ENCODE measurements around the gene DDIT3. TPM values are rescaled to one million over a fixed set of nuclear protein-coding genes. Genes with fewer than 3 reads are reported as not detected.
A peak's percentile ranks its signal among the peaks of the same experiment; 100 is the strongest.

DDIT3 gene
- polyA plus RNA-seq, 1 experiment, result 64.9 TPM

DNA sequence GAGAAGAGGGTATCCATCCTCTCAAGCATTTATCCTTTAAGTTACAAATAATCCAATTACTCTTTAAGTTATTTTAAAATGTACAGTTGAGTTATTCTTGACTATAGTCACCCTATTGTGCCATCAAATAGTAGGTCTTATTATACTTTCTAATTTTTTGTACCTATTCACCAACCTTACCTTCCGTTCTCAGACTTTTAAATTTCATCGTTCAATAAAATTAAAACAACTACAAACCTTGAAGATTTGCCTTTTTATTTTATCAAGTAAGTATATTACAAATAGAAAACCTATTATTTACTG lies 27.6 kb upstream of the DDIT3 start:
- ChIA-PET CTCF (no interaction called here), POLR2A (no interaction called here)
- TF ChIP-seq, protein P1, sequence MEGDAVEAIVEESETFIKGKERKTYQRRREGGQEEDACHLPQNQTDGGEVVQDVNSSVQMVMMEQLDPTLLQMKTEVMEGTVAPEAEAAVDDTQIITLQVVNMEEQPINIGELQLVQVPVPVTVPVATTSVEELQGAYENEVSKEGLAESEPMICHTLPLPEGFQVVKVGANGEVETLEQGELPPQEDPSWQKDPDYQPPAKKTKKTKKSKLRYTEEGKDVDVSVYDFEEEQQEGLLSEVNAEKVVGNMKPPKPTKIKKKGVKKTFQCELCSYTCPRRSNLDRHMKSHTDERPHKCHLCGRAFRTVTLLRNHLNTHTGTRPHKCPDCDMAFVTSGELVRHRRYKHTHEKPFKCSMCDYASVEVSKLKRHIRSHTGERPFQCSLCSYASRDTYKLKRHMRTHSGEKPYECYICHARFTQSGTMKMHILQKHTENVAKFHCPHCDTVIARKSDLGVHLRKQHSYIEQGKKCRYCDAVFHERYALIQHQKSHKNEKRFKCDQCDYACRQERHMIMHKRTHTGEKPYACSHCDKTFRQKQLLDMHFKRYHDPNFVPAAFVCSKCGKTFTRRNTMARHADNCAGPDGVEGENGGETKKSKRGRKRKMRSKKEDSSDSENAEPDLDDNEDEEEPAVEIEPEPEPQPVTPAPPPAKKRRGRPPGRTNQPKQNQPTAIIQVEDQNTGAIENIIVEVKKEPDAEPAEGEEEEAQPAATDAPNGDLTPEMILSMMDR (IDR thresholded peaks at IDR 0.05; ENCODE audit: low read depth, low read length), result no peak
- Histone ChIP-seq H3K9me3 (ENCODE audit: control insufficient read depth, insufficient read depth, low read length) (peaks cover 4% of the 10 kb centered on the region; the same call in 1 of the 2 replicates), H3K4me3 (ENCODE audit: low read depth, low read length) (no peak overlapping the region), H3K27me3 (ENCODE audit: control insufficient read depth, insufficient read depth, low read length) (peaks cover 37% of the 10 kb centered on the region), H3K27ac (ENCODE audit: low read depth, low read length) (no peak overlapping the region)
- DNase-seq (ENCODE audit: low read depth, low spot score), result no peak

DNA sequence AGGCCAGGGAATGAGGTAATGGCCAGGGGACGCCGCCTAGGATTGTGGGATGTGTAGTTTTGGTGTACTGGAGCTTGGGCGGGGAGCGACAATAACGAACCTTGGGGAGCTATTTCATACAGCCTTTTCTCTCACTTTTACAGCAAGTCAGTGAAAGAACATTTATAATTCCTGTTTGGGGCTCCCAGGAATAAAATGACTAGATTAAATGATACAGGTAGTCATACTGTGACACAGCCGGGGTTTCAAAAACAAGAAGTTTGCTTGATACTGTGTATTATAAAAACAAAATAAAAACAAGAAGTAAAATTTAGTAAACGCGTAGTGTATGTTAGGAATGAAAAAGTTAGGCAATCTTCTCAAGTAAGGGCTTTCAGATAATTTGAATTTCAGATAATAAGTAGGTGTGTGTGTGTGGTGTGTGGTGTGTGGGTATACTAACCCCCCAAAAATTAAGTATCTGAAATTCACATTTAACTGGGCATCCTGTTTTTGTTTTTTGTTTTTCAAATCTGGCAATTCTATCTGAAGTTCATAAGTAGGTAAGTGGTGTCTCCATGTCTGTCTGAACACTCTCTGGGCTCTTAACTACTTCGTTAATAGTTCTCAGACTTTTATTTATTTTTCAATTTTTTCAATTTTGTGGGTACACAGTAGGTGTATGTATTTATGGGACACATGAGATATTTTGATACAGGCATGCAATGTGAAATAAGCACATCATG lies 27.1 kb upstream of the DDIT3 start:
- DNase-seq (ENCODE audit: low read depth, low spot score), result no peak
- Histone ChIP-seq H3K9me3 (ENCODE audit: control insufficient read depth, insufficient read depth, low read length) (peaks cover 4% of the 10 kb centered on the region; the same call in 1 of the 2 replicates), H3K27ac (ENCODE audit: low read depth, low read length) (no peak overlapping the region), H3K27me3 (ENCODE audit: control insufficient read depth, insufficient read depth, low read length) (peaks cover 35% of the 10 kb centered on the region), H3K4me3 (ENCODE audit: low read depth, low read length) (no peak overlapping the region)
- TF ChIP-seq, protein P1 (IDR thresholded peaks at IDR 0.05; ENCODE audit: low read depth, low read length), result no peak
- ChIA-PET CTCF (interaction anchor here (1.0 to 2.0 kb wide), 2 partner anchors 12 to 86 kb away, joined by 3 to 6 read pairs; partner anchors contain the start of gene B4GALNT1), POLR2A (interaction anchor here (1.8 kb wide), 1 partner anchor 27 kb away, joined by 10 read pairs; the partner anchor contains the start of gene DDIT3)

DNA sequence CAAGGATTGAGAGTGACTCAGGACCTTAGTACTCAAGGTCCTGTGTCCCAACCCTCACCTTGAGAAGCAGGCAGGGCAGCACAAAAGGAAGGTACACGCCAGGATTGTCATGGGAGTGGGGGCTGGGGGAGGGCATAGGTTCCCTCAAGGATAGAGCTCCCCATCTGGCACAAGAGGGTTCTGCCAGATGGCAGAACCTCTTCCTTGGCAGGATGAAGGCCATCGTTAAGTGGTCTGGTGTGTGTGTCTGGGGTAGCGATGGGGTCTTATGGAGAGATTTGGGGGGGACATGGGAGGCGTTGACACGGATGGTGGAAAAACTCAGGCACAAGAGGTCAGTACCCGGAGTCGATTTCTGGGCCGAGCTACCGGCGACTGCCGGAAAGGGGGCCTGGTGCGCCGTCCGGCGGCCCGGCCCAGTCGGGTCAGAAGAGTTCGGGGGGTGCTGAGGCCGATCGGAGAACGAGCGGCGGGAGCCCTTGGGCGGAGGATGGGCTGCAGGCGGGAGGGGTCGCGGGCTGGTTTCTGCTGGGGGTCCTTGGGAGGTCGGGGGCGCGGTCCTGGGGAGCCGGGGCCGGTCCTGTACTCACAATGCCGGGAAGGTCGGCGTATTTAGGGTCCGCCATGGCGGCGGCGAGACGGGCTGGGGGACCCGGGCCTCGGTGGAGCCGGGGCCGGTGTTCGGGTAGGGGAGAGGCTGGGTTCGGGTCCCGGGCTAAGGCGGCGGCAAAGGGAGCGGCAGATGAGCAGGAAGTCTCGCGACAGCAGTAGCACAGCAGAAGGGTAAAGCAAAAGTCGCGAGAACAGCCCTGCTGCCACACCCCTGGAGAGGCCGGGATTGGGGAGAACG lies 26.3 kb upstream of the DDIT3 start, which contains the start of gene DCTN2:
TSS of gene DCTN2 (minus strand) at position 755 of the 850 bp plus-strand sequence. CDS start at position 626, 129 bp downstream.
- peak within 1 kb of the TSS; percentile 82 for H3K4me3 ChIP-seq (ENCODE audit: low read depth, low read length)
- TF ChIP-seq, protein P1 (IDR thresholded peaks at IDR 0.05; ENCODE audit: low read depth, low read length), result no peak
- peak within 1 kb of the TSS; percentile 31 for H3K27ac ChIP-seq (ENCODE audit: low read depth, low read length)
- peak; percentile 91 for DNase-seq (ENCODE audit: low read depth, low spot score)
- peaks cover 32% of the 10 kb centered on the region for H3K27me3 ChIP-seq (ENCODE audit: control insufficient read depth, insufficient read depth, low read length)
- CTCF ChIA-PET, result interaction anchor here (0.8 to 2.0 kb wide), 3 partner anchors 13 to 180 kb away, joined by 3 to 6 read pairs (median 3); partner anchors contain the start of gene B4GALNT1
- POLR2A ChIA-PET, result interaction anchor here (0.5 to 1.8 kb wide), 3 partner anchors 10 to 44 kb away, joined by 4 to 10 read pairs (median 6); partner anchors contain the start of gene DDIT3
- peaks cover 4% of the 10 kb centered on the region; the same call in 1 of the 2 replicates for H3K9me3 ChIP-seq (ENCODE audit: control insufficient read depth, insufficient read depth, low read length)

DNA sequence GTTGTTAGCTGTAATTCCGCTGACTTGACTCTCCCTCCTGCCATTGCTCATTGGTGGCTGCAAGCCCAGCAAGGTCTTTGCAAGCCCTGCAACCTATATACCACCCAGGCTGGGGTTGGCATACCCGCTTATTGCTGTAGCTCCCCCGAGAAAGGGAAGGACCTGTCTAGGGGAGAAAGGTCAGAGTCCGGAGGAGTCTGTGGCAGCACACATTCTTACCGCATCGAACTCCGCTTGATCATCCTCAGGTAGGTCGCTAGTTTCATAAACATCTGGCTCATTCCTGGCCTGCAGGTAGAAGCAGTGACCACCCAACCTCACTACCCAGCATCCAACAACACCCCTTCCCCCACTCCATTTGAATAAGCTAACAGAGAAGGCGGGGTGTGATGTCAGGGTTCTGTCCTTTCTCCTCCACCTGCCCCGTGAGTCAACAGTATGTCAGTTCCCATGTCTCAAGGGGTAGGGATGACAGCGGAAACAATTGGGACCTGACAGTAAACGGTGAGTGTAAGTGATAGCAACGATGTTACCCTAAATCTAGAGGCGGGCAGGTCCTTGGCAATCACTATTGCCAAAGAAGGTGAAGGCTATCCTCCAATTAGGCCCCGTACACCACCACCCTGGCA lies 25.6 kb upstream of the DDIT3 start:
- TF ChIP-seq, protein P1 (IDR thresholded peaks at IDR 0.05; ENCODE audit: low read depth, low read length), result no peak
- Histone ChIP-seq H3K9me3 (ENCODE audit: control insufficient read depth, insufficient read depth, low read length) (peaks cover 4% of the 10 kb centered on the region; the same call in 1 of the 2 replicates), H3K4me3 (ENCODE audit: low read depth, low read length) (peak overlapping the region; percentile 82), H3K27ac (ENCODE audit: low read depth, low read length) (no peak overlapping the region), H3K27me3 (ENCODE audit: control insufficient read depth, insufficient read depth, low read length) (peaks cover 25% of the 10 kb centered on the region)
- ChIA-PET POLR2A (interaction anchor here (0.5 to 1.8 kb wide), 3 partner anchors 10 to 44 kb away, joined by 4 to 10 read pairs (median 6); partner anchors contain the start of gene DDIT3), CTCF (interaction anchor here (0.8 to 2.0 kb wide), 2 partner anchors 87 to 180 kb away, joined by 3 to 6 read pairs; partner anchors contain the start of gene B4GALNT1)
- no peak for DNase-seq (ENCODE audit: low read depth, low spot score)
